RCC 7860 (cell line): ENCODE data around the gene SGSH.

Experiments
- DNase-seq: peaks from one replicate; pipeline ENCODE4 v3.0.0-alpha.2; 2015; ENCODE audit warnings: low spot score
- FAIRE-seq: peaks from 2 replicates; lab custom pipeline; 2012; peaks lifted over from hg19 to GRCh38; lab: Jason Lieb, UNC

Gene SGSH

DNA sequence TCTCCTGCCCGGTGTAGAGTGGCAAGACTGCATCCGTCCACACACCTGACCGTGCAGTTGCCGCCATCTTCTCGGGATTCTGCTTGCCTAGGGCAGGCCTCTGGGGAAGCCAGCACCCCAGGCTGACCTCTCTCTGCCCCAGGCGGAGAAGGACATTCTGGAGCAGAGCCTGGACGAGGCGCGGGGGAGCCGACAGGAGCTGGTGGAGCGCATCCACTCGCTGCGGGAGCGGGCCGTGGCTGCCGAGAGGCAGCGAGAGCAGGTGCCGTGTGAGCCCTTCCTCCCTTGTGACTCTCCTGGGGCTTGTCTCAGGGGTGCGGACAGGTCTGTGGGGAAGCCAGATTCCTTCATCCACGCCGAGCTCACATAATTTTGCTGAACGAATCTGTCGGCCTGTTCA lies 30.5 kb downstream of the SGSH start:
- no peak for DNase-seq
- FAIRE-seq: no peak

- DNase-seq (no peak), FAIRE-seq (no peak)
These were observed 32.6 kb downstream of the SGSH start for GRCh38 chr17:80187515-80187941.

- DNase-seq: peak; percentile 16
- peak; percentile 14 for FAIRE-seq
These were observed 33.0 kb downstream of the SGSH start for GRCh38 chr17:80187090-80187489.

- no peak for DNase-seq
- FAIRE-seq: no peak
These were observed 34.2 kb downstream of the SGSH start for GRCh38 chr17:80185968-80186367.

- FAIRE-seq (no peak), DNase-seq (no peak)
These were observed 35.8 kb downstream of the SGSH start for GRCh38 chr17:80184423-80184714.

DNA sequence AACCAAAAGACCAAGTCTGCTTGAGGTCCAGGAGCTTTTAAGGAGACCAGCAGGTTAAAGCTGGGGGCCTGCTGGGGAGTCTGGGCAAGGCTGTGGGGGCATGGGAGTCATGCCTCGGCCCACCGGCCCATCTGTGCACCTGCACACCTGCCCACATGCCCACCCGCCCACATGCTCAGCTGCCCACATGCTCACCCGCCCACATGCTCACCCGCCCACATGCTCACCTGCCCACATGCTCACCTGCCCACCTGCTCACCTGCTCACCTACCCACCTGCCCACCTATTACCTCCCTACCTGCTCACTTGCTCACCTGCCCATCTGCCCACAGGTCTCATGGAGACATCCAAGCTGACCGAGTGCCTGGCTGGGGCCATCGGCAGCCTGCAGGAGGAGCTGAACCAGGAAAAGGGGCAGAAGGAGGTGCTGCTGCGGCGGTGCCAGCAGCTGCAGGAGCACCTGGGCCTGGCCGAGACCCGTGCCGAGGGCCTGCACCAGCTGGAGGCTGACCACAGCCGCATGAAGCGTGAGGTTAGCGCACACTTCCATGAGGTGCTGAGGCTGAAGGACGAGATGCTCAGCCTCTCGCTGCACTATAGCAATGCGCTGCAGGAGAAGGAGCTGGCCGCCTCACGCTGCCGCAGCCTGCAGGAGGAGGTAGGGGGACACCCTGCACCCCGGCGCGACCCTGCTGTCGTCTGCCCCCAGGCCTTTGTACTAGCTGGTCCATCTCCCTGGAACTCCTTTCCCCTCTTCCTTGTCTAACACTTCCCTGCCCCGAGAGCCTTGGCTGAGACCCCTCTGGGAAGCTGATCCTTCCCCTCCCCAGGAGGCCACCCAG lies 36.3 kb downstream of the SGSH start:
- no peak for FAIRE-seq

GRCh38 chr17:80182845-80183223 lies 37.3 kb downstream of the SGSH start:
- no peak for FAIRE-seq
- no peak for DNase-seq

More for the DNA sequence above, 36.3 kb downstream of the SGSH start:
- DNase-seq: no peak

DNA sequence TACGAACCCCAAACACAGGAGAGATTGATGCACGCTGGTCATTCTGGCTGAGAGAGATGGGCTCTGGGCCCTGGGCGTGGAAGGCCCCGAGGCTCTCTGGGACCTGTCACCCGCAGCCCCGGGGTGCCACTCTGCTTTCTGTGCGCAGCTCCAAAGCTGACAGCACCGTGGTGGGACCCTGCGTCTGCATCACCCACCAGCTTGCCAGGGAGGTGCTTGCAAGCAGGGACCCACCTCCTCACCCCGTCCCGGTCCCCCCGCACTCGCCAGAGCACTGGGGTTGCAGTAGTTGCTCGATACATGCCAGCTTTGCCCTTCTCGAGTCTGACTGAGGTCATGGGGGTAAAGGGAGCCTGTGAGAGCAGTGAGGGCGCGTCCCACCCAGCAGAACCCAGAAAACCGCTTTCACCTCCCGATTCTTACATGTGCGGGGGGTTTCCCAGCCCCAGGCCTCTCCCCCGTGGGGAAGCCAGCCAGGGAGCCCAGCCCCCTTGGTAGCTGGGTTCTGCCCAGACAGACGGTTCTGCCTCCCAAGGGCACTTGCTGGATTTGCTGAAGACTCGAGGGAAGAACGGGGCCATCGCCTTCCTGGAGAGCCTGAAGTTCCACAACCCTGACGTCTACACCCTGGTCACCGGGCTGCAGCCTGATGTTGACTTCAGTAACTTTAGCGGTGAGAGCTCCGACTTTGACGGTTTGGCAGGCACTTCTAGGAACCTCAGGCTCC lies 37.9 kb downstream of the SGSH start:
- no peak for FAIRE-seq
- DNase-seq: no peak

GRCh38 chr17:80181431-80181830 lies 38.7 kb downstream of the SGSH start:
- DNase-seq (no peak), FAIRE-seq (no peak)

- DNase-seq (no peak), FAIRE-seq (no peak)
These were observed 39.9 kb downstream of the SGSH start for GRCh38 chr17:80180192-80180591.

GRCh38 chr17:80177986-80178595 lies 42.0 kb downstream of the SGSH start:
- no peak for DNase-seq
- no peak for FAIRE-seq

DNA sequence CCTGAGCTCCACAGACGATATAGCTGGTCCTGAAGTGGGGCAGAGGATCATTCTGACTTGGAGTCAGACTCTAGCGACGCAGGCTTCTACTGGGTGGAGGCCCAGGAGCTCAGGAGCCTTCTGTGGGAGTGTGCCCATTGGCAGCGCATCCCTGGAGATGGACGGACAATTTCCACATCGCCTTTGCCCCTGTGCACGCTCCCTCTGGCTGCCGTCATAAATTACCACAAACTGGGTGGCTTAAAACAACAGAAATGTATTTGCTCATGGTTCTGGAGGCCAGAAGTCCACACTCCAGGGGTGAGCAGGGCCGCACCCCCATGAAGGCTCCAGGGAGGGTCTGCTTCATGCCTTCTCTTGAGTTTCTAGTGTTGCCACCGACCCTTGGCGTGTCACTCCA lies 43.4 kb downstream of the SGSH start:
- FAIRE-seq (no peak), DNase-seq (no peak)

DNA sequence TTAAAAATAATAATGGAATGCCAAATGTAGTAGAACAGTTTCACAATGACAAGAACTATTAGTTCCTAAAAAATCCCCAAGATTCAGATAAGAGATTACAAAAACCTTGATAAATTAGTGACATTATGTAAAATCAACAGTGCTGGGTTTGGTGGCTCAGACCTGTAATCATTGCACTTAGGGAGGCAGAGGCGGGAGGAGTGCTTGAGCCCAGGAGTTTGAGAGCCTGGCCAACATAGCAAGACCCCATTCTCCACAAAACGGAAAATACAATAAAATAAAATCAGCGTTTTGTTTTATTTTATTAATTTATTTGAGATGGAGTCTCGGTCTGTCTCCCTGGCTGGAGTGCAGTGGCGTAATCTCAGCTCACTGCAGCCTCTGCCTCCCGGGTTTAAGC lies 46.2 kb downstream of the SGSH start:
- DNase-seq (no peak), FAIRE-seq (no peak)

GRCh38 chr17:80173126-80173525 lies 47.0 kb downstream of the SGSH start:
- FAIRE-seq (no peak), DNase-seq (no peak)

DNA sequence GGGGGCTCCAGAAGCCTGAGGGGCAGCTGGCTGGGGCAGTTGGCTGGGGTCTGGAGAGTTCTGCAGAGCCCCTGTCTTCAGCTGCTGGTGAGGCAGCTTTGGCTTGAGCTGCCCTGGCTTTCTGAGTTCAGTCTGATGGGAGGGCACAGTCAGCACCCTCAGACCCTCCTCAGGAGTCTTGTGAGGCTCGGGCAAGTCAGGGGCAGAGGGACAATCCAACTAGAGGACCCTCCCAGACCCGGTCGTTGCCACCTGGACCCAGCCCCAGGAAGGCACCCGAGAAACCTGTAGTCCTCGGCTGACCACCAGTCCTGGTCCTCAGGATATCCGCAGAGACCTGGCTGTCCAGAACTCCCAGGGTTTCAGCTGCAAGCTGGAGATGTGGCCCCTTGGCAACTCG lies 48.5 kb downstream of the SGSH start:
- DNase-seq: no peak
- FAIRE-seq: no peak

DNA sequence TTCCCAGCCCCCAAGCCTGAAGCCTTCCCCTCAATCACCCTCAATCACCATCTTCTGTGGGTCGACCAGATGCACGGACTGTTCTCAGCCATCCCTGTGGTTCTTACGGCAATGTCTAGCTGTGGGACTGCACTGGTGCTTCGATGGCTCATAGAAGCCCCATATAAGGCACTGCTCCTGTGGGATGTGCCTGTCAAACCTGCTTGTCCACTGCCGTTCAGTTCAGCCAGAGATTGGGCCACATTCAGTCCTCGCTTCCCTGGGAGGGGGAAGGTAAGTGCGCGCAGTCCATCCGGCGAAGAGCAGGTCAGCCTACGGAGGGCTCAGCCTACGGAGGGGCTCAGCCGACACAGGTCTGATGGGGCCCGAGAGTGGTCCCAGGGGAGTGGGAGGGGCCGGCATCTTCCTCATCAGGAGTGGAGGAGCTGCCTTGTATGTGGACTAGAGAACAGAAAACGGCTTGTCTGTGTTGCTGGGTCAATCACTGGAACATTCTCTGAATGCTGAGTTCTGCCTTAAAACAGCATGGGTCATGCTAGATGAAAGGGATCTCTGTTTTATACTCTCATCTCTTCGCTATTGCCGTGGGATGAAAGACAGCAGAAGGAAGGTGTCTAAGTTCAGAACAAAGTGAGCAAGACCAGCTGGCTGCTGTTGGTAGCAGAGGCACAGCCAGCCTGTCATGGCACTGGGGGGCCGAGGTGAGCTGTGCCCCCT lies 50.2 kb downstream of the SGSH start, which contains the start of gene CARD14:
Gene CARD14, plus strand, starts transcription at position 247 of the 717 bp plus-strand sequence. CDS start 11,409 bp downstream, outside the sequence.
- no peak for DNase-seq
- FAIRE-seq: no peak

DNA sequence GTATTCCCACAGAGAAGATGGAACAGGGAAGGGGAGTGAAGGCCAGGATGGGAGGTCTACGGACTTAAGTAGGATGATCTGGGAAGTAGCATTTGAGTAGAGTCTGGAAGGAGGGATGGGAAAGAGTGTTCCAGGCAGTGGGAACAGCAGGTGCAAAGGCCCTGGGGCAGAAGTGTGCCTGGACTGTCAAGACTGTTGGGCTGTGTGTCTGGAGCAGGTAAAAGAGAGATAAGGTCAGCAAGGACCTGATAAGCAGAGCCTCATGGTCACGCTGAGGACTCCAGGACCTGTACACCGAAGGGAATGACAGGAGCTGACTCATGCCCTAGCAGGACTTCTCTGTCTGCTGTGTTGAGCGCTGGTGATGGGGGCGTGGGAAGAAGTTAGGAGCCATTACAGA lies 51.0 kb downstream of the SGSH start:
- DNase-seq (no peak), FAIRE-seq (no peak)

DNA sequence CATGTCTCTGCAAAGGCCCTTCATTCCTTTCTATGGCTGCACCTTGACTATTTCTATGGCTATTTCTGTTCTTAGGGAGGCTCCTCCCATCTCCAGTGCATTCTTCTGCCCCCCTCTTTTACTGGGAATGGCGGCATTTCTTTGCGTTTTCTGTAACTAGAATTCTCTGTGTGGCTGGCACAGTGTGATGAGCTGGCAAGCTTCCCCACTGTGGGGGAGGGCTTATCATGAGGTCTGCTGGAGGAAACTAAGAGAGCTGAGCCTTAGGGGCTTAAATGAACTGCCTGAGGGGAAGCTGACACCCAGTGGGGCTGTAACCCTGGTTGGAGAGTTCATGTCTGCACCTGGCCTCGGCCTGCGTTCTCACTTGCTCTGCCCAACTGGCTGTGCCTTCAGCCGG lies 51.8 kb downstream of the SGSH start:
- FAIRE-seq: no peak

GRCh38 chr17:80166446-80166845 lies 53.7 kb downstream of the SGSH start:
- FAIRE-seq (no peak), DNase-seq (no peak)

More for the DNA sequence above, 51.8 kb downstream of the SGSH start:
- no peak for DNase-seq

GRCh38 chr17:80164185-80164584 lies 55.9 kb downstream of the SGSH start:
- FAIRE-seq: no peak
- no peak for DNase-seq

DNA sequence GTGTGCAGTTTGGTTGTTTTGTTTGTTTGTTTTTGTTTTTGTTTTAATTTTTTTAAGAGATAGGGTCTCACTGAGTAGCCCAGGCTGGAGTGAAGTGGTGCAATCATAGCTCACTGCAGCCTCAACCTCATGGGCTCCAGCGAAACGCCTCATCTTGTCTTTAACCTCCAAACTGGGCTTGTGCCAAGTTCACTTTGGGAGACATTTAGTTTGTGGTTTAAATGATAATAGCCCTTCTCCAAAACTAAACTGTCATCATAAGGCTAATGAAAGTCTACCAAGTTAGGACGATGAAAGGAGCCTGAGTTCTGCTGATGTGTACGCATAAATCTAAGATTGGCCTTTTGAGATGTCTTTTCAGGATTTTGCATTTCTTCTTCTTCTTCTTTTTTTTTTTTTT lies 56.8 kb downstream of the SGSH start:
- DNase-seq (no peak), FAIRE-seq (no peak)
